WTC11 (cell line): Measurements from ENCODE around the gene RABGAP1. TPM values are rescaled to one million over a fixed set of nuclear protein-coding genes. Genes with fewer than 3 reads are reported as not detected.

Experiments used
- ATAC-seq: fragments of 200-7000 bp; cut with Tn5 transposase; 2 replicates; pipeline ENCODE4 v1.10.0; 2021; ENCODE audit warnings: mild to moderate bottlenecking, moderate library complexity
- CTCF ChIA-PET: fragments of 300-600 bp; sonication (Branson Sonifier 250); formaldehyde crosslinking; loops from one replicate; lab custom pipeline; 2021; ENCODE audit warnings: antibody characterized with exemption; lab: Charles Lee
- POLR2A ChIA-PET: fragments of 350-600 bp; sonication (Branson Sonifier 250); formaldehyde crosslinking; loops from one replicate; lab custom pipeline; 2021; ENCODE audit warnings: antibody characterized with exemption; lab: Charles Lee
- DNase-seq: peaks from one replicate; pipeline ENCODE4 v3.0.0; 2021; ENCODE audit warnings: low spot score
- H3K27ac Mint-ChIP-seq: 2 replicates; pipeline ENCODE4 v1.8.0; 2021; ENCODE audit warnings: mixed read lengths
- H3K27me3 Mint-ChIP-seq: 2 replicates; pipeline ENCODE4 v1.8.0; 2021; ENCODE audit warnings: low read depth, mild to moderate bottlenecking, moderate library complexity, mixed read lengths
- H3K36me3 Mint-ChIP-seq: 2 replicates; pipeline ENCODE4 v1.8.0; 2021; ENCODE audit warnings: mixed read lengths
- H3K4me1 Mint-ChIP-seq: 2 replicates; pipeline ENCODE4 v1.8.0; 2022; ENCODE audit warnings: mixed read lengths
- H3K4me3 Mint-ChIP-seq: 2 replicates; pipeline ENCODE4 v1.8.0; 2021; ENCODE audit warnings: mild to moderate bottlenecking, moderate library complexity, mixed read lengths
- H3K9me3 Mint-ChIP-seq: 2 replicates; pipeline ENCODE4 v1.8.0; 2021; ENCODE audit warnings: mixed read lengths
- ATF1 ChIP-seq: sonication (generic); formaldehyde crosslinking; IDR thresholded peaks from 2 replicates; pipeline ENCODE4 v1.8.1; 2023; ENCODE audit warnings: mild to moderate bottlenecking, moderate library complexity, missing genetic modification reagents
- FOXK1 ChIP-seq: sonication (generic); formaldehyde crosslinking; IDR thresholded peaks from 2 replicates; pipeline ENCODE4 v1.8.0; 2022; ENCODE audit warnings: mild to moderate bottlenecking, moderate library complexity, missing genetic modification reagents
- GABPB1 ChIP-seq: sonication (generic); formaldehyde crosslinking; IDR thresholded peaks from 2 replicates; pipeline ENCODE4 v1.8.1; 2023; ENCODE audit warnings: mild to moderate bottlenecking, missing genetic modification reagents
- GTF2I ChIP-seq: fragments of 250-450 bp; sonication (Bioruptor Pico); conservative IDR thresholded peaks from 2 replicates; pipeline ENCODE4 v1.4.0; 2021; ENCODE audit warnings: mild to moderate bottlenecking
- IRF2 ChIP-seq: sonication (generic); formaldehyde crosslinking; IDR thresholded peaks from 2 replicates; pipeline ENCODE4 v1.8.0; 2022; ENCODE audit warnings: low read depth, missing genetic modification reagents, borderline replicate concordance
- NR1H2 ChIP-seq: sonication (generic); formaldehyde crosslinking; IDR thresholded peaks from 2 replicates; pipeline ENCODE4 v1.9.0; 2021; ENCODE audit warnings: mild to moderate bottlenecking, moderate library complexity, missing genetic modification reagents
- RELA ChIP-seq: sonication (generic); formaldehyde crosslinking; IDR thresholded peaks from 2 replicates; pipeline ENCODE4 v1.8.1; 2022; ENCODE audit warnings: missing genetic modification reagents, mild to moderate bottlenecking, borderline replicate concordance
- SP1 ChIP-seq: sonication (generic); formaldehyde crosslinking; conservative IDR thresholded peaks from 2 replicates; pipeline ENCODE4 v1.8.1; 2022; ENCODE audit warnings: missing genetic modification reagents
- TEAD1 ChIP-seq: sonication (generic); formaldehyde crosslinking; IDR thresholded peaks from 2 replicates; pipeline ENCODE4 v1.8.0; 2022; ENCODE audit warnings: mild to moderate bottlenecking, missing genetic modification reagents
- ZNF232 ChIP-seq: sonication (generic); formaldehyde crosslinking; IDR thresholded peaks from 2 replicates; pipeline ENCODE4 v1.8.0; 2022; ENCODE audit warnings: mild to moderate bottlenecking, missing genetic modification reagents
- ZNF416 ChIP-seq: fragments of 250-450 bp; sonication (Bioruptor Pico); IDR thresholded peaks from 2 replicates; pipeline ENCODE4 v1.9.0; 2021; ENCODE audit warnings: mild to moderate bottlenecking, inconsistent platforms
- ZNF671 ChIP-seq: fragments of 250-450 bp; sonication (Bioruptor Pico); IDR thresholded peaks from 2 replicates; pipeline ENCODE4 v1.8.0; 2021; ENCODE audit warnings: mild to moderate bottlenecking
- total RNA-seq: library from RNA; stranded (reverse); gene quantifications from 3 replicates; pipeline ENCODE4 v1.2.3, GENCODE V29; 2021
- TF ChIP-seq, protein P1 (sequence below): sonication (generic); formaldehyde crosslinking; conservative IDR thresholded peaks from 2 replicates; pipeline ENCODE4 v1.8.1; 2023; ENCODE audit warnings: mild to moderate bottlenecking, low read depth, missing genetic modification reagents, moderate library complexity
- TF ChIP-seq, protein P2 (sequence below): sonication (generic); formaldehyde crosslinking; IDR thresholded peaks from 2 replicates; pipeline ENCODE4 v1.8.1; 2023; ENCODE audit warnings: mild to moderate bottlenecking, moderate library complexity, missing genetic modification reagents
- TF ChIP-seq, protein P3 (sequence below): sonication (generic); formaldehyde crosslinking; IDR thresholded peaks from 2 replicates; pipeline ENCODE4 v1.8.1; 2023; ENCODE audit warnings: mild to moderate bottlenecking, missing genetic modification reagents, moderate library complexity
- TF ChIP-seq, protein P4 (sequence below): sonication (generic); formaldehyde crosslinking; IDR thresholded peaks from 2 replicates; pipeline ENCODE4 v1.8.0; 2023; ENCODE audit warnings: missing genetic modification reagents, mild to moderate bottlenecking, borderline replicate concordance
- TF ChIP-seq, protein P5 (sequence below): sonication (generic); formaldehyde crosslinking; IDR thresholded peaks from 2 replicates; pipeline ENCODE4 v1.8.1; 2023; ENCODE audit warnings: mild to moderate bottlenecking, missing genetic modification reagents, moderate library complexity
- TF ChIP-seq, protein P6 (sequence below): sonication (generic); formaldehyde crosslinking; IDR thresholded peaks from 2 replicates; pipeline ENCODE4 v1.8.1; 2022; ENCODE audit warnings: missing genetic modification reagents, borderline replicate concordance
- TF ChIP-seq, protein P7 (sequence below): sonication (generic); formaldehyde crosslinking; IDR thresholded peaks from 2 replicates; pipeline ENCODE4 v1.8.1; 2023; ENCODE audit warnings: mild to moderate bottlenecking, missing genetic modification reagents, borderline replicate concordance

RABGAP1 gene
- total RNA-seq, 1 experiment from 2014 or later, result 38.1 TPM

DNA sequence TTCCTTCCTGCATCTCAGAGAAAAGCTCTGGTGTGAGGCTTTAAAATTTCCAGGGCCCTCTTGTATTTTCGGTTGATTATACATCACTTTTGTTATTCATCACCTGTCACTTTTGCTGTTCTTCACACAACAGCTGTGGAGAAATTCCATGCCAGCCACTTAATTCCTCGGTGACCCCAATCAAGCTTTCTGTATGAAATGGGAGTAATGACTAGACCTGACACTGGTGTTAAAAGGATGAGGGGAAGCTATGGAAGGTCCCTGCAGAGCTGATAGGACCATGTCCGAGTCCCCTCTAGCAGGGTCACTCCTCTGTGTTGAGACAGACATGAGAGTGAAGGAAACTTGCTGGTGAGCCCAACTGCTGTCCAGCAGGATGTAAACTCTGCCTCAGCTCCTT is 152.3 kb downstream of the RABGAP1 start:
- TF ChIP-seq, protein P1, sequence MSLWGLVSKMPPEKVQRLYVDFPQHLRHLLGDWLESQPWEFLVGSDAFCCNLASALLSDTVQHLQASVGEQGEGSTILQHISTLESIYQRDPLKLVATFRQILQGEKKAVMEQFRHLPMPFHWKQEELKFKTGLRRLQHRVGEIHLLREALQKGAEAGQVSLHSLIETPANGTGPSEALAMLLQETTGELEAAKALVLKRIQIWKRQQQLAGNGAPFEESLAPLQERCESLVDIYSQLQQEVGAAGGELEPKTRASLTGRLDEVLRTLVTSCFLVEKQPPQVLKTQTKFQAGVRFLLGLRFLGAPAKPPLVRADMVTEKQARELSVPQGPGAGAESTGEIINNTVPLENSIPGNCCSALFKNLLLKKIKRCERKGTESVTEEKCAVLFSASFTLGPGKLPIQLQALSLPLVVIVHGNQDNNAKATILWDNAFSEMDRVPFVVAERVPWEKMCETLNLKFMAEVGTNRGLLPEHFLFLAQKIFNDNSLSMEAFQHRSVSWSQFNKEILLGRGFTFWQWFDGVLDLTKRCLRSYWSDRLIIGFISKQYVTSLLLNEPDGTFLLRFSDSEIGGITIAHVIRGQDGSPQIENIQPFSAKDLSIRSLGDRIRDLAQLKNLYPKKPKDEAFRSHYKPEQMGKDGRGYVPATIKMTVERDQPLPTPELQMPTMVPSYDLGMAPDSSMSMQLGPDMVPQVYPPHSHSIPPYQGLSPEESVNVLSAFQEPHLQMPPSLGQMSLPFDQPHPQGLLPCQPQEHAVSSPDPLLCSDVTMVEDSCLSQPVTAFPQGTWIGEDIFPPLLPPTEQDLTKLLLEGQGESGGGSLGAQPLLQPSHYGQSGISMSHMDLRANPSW, result no peak
- TF ChIP-seq ZNF416 (CRISPR knock-in tag) (no peak), ZNF232 (CRISPR knock-in tag) (no peak), ATF1 (no peak), GTF2I (CRISPR knock-in tag) (no peak), RELA (CRISPR knock-in tag) (no peak), NR1H2 (CRISPR knock-in tag) (no peak), ZNF671 (no peak), FOXK1 (CRISPR knock-in tag) (no peak), IRF2 (CRISPR knock-in tag) (no peak), SP1 (no peak), TEAD1 (CRISPR knock-in tag) (no peak), GABPB1 (CRISPR knock-in tag) (no peak)
- TF ChIP-seq, protein P2, sequence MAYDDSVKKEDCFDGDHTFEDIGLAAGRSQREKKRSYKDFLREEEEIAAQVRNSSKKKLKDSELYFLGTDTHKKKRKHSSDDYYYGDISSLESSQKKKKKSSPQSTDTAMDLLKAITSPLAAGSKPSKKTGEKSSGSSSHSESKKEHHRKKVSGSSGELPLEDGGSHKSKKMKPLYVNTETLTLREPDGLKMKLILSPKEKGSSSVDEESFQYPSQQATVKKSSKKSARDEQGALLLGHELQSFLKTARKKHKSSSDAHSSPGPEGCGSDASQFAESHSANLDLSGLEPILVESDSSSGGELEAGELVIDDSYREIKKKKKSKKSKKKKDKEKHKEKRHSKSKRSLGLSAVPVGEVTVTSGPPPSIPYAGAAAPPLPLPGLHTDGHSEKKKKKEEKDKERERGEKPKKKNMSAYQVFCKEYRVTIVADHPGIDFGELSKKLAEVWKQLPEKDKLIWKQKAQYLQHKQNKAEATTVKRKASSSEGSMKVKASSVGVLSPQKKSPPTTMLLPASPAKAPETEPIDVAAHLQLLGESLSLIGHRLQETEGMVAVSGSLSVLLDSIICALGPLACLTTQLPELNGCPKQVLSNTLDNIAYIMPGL (CRISPR knock-in tag), result no peak
- TF ChIP-seq, protein P3, sequence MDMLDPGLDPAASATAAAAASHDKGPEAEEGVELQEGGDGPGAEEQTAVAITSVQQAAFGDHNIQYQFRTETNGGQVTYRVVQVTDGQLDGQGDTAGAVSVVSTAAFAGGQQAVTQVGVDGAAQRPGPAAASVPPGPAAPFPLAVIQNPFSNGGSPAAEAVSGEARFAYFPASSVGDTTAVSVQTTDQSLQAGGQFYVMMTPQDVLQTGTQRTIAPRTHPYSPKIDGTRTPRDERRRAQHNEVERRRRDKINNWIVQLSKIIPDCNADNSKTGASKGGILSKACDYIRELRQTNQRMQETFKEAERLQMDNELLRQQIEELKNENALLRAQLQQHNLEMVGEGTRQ (CRISPR knock-in tag), result no peak
- TF ChIP-seq, protein P4, sequence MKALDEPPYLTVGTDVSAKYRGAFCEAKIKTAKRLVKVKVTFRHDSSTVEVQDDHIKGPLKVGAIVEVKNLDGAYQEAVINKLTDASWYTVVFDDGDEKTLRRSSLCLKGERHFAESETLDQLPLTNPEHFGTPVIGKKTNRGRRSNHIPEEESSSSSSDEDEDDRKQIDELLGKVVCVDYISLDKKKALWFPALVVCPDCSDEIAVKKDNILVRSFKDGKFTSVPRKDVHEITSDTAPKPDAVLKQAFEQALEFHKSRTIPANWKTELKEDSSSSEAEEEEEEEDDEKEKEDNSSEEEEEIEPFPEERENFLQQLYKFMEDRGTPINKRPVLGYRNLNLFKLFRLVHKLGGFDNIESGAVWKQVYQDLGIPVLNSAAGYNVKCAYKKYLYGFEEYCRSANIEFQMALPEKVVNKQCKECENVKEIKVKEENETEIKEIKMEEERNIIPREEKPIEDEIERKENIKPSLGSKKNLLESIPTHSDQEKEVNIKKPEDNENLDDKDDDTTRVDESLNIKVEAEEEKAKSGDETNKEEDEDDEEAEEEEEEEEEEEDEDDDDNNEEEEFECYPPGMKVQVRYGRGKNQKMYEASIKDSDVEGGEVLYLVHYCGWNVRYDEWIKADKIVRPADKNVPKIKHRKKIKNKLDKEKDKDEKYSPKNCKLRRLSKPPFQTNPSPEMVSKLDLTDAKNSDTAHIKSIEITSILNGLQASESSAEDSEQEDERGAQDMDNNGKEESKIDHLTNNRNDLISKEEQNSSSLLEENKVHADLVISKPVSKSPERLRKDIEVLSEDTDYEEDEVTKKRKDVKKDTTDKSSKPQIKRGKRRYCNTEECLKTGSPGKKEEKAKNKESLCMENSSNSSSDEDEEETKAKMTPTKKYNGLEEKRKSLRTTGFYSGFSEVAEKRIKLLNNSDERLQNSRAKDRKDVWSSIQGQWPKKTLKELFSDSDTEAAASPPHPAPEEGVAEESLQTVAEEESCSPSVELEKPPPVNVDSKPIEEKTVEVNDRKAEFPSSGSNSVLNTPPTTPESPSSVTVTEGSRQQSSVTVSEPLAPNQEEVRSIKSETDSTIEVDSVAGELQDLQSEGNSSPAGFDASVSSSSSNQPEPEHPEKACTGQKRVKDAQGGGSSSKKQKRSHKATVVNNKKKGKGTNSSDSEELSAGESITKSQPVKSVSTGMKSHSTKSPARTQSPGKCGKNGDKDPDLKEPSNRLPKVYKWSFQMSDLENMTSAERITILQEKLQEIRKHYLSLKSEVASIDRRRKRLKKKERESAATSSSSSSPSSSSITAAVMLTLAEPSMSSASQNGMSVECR (CRISPR knock-in tag), result no peak
- TF ChIP-seq, protein P5, sequence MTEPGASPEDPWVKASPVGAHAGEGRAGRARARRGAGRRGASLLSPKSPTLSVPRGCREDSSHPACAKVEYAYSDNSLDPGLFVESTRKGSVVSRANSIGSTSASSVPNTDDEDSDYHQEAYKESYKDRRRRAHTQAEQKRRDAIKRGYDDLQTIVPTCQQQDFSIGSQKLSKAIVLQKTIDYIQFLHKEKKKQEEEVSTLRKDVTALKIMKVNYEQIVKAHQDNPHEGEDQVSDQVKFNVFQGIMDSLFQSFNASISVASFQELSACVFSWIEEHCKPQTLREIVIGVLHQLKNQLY (CRISPR knock-in tag), result no peak
- TF ChIP-seq, protein P6, sequence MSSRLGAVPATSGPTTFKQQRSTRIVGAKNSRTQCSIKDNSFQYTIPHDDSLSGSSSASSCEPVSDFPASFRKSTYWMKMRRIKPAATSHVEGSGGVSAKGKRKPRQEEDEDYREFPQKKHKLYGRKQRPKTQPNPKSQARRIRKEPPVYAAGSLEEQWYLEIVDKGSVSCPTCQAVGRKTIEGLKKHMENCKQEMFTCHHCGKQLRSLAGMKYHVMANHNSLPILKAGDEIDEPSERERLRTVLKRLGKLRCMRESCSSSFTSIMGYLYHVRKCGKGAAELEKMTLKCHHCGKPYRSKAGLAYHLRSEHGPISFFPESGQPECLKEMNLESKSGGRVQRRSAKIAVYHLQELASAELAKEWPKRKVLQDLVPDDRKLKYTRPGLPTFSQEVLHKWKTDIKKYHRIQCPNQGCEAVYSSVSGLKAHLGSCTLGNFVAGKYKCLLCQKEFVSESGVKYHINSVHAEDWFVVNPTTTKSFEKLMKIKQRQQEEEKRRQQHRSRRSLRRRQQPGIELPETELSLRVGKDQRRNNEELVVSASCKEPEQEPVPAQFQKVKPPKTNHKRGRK (CRISPR knock-in tag), result no peak
- TF ChIP-seq, protein P7, sequence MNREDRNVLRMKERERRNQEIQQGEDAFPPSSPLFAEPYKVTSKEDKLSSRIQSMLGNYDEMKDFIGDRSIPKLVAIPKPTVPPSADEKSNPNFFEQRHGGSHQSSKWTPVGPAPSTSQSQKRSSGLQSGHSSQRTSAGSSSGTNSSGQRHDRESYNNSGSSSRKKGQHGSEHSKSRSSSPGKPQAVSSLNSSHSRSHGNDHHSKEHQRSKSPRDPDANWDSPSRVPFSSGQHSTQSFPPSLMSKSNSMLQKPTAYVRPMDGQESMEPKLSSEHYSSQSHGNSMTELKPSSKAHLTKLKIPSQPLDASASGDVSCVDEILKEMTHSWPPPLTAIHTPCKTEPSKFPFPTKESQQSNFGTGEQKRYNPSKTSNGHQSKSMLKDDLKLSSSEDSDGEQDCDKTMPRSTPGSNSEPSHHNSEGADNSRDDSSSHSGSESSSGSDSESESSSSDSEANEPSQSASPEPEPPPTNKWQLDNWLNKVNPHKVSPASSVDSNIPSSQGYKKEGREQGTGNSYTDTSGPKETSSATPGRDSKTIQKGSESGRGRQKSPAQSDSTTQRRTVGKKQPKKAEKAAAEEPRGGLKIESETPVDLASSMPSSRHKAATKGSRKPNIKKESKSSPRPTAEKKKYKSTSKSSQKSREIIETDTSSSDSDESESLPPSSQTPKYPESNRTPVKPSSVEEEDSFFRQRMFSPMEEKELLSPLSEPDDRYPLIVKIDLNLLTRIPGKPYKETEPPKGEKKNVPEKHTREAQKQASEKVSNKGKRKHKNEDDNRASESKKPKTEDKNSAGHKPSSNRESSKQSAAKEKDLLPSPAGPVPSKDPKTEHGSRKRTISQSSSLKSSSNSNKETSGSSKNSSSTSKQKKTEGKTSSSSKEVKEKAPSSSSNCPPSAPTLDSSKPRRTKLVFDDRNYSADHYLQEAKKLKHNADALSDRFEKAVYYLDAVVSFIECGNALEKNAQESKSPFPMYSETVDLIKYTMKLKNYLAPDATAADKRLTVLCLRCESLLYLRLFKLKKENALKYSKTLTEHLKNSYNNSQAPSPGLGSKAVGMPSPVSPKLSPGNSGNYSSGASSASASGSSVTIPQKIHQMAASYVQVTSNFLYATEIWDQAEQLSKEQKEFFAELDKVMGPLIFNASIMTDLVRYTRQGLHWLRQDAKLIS, result no peak
- TF ChIP-seq, all 79 proteins: peak for 0
- Mint-ChIP-seq H3K27ac (no peak overlapping the region), H3K36me3 (peaks cover 53% of the 10 kb centered on the region), H3K27me3 (no peaks in the 10 kb centered on the region), H3K4me3 (no peak overlapping the region), H3K4me1 (peaks cover 33% of the 10 kb centered on the region), H3K9me3 (no peaks in the 10 kb centered on the region)
- no peak for ATAC-seq
- ChIA-PET CTCF (interaction anchor here (0.9 to 3.9 kb wide), 7 partner anchors 9 to 289 kb away, joined by 3 to 18 read pairs (median 5); no protein-coding TSS in a partner anchor), POLR2A (no interaction called here)
- DNase-seq, result no peak
